Stimulated activated CD8-positive, alpha-beta memory T cell treated with anti-CD3 and anti-CD28 coated beads, Interleukin-4, amount 100 ng/mL, for 24 hours (primary cell): ENCODE results near the gene TNIK.

Source experiments
- DNase-seq: peaks from one replicate; pipeline ENCODE4 v3.0.0-alpha.2; 2020; ENCODE audit warnings: low read depth

Gene TNIK

DNA sequence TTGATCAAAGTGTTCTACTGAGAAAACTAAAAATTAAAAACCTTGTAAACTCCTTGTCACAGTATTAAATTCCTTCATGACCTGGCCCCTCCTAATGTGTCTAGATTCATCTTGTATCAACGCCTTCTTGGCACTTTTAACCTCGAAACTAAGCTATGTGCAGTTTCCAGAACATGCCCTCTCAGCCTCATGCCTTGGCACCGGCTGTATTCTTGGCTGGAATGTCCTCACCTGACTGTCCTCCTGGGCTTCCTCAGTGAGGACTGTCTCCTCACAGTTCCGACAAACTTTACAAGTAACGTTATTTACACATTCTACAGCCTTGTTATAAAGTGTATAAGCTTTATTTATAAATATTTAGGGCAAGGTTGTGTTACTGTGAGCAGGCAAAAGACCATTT lies 237.2 kb downstream of the TNIK start:
- DNase-seq, result no peak

DNA sequence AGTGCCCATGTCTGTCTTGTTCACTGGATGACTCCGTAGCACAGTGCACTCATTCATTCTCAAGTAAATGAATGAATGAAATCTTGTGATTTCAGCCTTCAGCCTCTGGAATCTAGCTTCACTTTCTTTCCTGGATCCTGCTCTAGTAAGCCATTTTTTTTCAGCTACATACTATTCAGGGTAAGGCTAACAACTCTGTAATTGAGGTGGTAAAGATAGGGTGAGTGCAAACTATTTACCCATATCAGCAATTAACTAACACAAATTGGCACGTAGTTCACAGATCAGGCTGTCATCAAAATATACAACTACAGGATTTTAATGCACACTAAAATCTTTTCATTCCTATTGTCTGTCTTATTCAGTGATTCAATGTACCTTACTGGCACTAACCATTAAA lies 238.6 kb downstream of the TNIK start:
- no peak for DNase-seq

DNA sequence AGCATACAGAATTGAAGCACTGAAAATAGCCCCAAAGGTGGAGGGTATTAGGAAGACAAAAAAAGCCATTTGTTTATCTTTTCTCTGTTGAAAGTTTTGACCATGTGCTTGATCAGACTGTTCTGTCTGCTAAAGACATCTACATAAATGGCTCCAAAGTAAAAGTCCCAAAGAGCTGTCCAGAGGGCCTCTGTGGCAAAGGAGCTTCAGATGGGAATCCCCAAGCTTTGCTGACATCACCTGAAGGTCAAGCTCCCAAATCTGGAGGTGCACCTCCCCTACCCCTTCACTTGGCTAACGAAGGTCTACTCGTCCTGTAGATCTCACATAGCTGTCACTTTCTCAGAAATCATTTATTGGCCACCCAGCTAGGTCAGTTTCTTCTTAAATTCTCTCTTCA lies 239.1 kb downstream of the TNIK start:
- no peak for DNase-seq

DNA sequence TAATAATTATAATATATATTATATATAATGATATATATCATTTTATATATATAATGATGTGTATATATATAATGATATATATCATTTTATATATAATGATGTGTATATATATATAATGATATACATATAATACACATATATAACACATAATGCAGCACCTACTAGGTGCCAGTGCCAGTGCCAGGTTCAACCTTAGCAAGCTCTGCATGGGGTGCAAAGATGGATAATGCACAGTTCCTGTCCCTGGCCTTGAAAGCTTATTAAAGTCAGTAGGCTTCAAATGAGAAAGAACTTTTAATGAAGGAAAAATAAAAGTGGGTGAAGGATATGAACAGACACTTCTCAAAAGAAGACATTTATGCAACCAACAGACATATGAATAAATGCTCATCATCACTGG lies 240.9 kb downstream of the TNIK start:
- DNase-seq, result no peak

DNA sequence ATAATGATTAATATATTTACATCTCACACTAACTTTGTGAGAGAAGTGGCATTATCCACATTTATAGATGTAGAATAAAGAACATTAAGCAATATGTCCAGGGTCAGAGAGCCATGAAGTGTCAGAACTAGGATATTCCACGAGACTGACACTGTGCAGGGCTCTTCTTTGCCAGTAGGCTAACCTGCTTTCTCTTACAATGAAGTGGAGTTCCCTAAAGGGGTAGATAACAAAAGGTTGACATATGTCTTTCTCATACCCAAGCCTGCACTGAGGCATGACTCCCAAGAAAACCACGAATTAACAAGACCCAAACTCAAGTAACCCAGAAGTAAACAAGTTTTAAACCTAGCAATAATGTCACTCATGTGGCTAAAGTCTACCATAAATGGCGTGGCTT lies 242.1 kb downstream of the TNIK start:
- DNase-seq, result no peak

DNA sequence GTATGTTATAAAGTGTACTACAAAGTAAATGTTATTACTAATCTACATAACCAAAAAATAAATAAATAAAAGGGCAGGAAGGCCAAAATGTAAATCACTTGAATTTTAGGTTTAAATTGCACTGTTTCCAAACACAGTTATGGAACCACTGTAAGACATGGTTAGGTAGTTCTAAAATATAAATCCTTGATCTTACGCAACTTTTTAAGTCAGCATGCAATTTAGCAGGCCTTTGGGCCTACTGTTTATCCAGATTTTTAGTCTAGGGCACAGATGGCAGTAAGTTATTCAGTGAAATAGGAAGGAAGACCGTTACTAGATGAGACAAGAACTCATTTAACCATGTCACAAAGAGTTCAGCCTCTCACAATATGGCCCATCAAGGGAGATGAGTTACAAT lies 246.3 kb downstream of the TNIK start:
- DNase-seq, result no peak

DNA sequence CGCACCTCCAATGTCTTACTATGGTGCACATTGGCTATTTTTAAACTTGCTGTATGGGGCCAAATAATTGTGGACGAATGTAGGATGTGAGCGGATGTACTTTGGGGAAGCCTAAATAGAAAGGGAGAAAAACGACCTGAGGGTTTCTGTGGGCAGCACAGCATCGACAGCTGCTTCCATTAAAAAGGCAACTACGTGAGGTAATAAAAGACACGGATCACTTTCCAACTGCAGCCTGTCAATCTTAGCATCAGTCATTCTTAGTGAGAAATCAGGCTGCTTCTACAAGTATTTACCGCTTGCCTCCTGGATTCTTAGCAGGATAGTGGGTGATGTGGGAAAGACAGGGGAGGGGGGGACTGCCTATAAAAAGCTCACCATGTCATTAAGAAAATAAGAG lies 247.0 kb downstream of the TNIK start:
- no peak for DNase-seq

DNA sequence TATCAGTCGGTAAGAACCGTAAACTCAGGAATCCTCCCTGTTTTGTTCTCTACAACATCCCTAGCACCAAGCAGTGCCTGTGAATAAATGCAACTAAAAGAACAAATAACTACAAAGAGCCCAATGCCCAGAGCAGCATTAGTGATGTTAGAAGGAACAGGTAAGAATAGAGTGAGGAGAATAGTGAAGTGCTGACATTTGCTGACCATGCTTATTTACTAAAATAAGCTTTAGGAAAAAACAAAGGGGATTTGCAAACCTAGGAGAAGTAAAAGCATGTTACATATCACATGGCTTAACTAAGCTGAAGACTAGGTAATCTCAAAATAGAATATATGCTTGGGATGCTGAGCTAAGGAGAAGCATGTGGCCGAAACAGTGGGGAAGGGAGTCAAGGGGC lies 247.6 kb downstream of the TNIK start:
- no peak for DNase-seq

DNA sequence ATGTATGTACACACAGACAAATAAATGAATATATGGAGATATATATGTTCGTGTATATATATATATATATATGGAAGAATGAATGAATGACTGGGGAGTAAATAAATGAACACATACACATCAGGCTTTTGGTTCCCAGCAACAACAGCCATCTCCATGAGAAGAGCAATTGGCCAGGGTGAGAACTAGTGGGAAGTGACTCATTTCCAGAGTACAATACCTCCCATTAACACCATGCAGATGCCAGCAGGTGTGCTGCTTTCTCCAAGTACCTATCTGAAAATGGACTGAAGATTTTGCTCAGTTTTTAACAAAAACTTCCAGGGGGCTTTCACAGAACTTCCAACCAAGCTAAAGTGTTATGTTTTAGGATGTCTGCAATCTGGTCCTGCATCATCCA lies 253.9 kb downstream of the TNIK start:
- DNase-seq, result no peak

DNA sequence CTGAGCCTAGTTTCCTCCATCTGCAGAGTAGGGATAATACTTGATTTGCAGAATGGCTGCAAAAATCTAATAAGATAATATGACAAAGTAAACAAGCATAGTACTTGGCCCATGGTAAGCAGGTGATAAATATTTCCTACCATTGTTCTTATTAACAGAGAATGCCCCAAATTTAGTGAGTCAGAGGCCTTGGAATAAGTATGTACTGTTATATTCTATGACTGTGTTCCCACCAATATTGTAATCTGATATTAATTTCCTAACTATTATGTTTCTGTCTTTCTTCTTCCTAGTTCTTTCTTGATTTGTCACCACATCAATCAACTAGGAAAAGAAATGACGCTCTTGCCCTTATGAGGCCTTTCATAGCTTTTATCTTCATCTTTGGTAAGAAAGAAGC lies 255.3 kb downstream of the TNIK start:
- no peak for DNase-seq

DNA sequence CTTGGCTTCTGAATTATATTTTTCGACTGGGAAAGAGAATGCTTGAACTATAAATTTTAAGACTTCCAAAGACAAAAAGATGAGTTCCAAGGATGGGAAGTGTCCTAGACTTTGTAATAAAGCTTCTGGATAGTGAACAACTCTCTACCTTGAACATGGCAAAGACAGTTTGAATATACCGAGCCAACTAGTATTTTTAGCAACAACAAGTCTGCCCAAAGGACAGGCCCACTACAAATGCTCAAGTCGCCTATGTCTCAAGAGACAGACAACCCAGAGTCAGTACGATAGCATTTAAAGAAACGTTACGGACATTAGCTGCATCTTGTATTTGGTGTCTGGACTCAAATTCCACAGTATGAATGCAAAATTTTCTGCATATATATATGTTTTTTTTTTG lies 258.4 kb downstream of the TNIK start:
- no peak for DNase-seq

DNA sequence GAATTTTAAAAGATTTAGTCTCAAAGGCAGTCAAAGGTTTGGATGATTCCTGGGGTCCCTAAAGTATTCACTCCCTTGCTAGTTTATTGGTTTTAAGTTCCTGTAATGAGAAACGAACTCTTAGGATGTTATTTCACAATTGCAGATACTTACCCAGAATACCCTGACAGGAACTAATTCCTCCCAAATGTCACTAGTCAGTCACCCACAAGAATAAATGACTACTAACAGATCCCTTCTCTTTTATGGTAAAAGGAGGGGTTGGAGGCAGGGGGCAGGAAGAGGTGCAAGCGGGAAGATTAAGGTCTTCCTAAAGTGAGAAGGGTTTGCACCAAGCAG lies 259.5 kb downstream of the TNIK start:
- no peak for DNase-seq

DNA sequence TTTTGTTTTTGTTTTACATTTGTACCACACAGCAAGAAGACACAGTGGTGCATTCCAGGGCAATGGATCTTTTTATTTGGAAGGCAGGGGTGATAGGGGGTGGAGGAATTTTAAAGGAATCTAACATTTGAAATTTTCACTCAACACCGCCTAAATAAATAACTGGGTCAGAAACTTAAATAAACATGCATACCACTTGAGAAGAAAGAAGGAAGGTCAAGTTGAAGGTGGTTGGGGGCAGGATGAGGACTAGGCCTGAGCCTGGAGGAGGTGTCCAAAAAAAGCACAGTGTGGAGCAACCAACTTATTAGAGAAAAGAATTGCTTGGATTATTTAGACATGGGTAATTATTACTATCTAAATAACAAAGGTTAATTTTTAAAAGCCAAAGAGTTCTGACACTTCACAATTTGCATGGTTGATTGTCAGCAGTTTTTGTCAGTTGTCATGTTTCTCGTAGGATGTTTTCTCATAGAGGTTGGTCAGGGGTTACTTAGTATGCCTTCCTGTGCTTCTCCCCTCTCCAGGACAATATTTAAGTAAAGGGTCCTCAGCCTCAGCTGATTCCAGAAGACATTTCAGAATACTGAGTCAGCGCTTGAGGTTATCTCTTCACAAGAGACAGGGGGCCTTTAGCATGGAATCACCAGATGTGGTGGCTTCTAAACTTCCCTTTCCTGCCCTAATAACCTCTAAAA lies 260.0 kb downstream of the TNIK start:
- DNase-seq, result no peak

DNA sequence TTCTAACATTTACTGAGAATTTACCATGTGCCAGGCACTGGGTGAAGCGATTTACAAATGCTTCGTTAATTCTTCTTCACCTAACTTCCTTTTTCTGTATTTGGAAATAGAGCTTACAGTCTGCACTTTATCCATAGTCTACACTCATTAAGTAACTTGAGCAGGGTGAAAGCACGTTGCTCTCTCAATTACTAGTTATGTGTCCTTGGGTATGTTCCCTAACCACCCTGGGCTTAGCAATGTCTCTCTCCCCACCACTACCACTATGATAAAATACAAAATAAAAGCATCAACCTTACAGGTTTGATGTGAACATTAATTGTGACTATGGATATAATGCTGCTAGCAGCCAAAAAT lies 260.8 kb downstream of the TNIK start:
- DNase-seq, result no peak

DNA sequence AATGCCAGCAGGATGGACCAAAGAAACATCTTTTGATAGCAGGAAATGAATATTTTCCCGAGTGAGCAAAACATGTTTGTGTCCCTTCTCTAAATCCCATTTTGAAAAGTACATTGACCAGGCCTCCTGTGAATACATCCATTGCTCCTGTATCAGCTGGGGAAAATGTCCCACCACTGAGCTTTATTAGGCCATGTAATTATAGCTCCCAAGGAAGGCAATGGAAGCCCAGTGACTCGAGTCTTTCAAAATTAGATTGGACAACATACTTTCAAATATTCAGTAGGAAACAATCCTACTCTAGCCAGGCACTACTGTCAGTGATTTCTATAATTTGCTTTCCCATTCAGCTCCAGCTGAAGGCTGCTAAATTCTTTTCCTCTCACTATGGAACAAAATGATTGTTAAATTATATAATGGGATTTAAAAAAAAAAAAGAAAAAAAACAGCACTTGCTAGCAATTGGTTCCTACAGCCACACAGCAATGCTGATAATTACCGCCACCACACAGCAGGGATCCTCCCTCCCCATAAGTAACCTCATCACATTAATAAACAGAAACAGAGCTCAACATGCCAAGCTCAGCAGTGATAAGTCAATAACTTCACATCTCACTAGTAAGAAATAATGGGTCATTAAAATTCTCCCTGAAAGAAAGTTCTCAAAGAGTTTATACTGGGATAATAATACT lies 261.3 kb downstream of the TNIK start:
- no peak for DNase-seq

DNA sequence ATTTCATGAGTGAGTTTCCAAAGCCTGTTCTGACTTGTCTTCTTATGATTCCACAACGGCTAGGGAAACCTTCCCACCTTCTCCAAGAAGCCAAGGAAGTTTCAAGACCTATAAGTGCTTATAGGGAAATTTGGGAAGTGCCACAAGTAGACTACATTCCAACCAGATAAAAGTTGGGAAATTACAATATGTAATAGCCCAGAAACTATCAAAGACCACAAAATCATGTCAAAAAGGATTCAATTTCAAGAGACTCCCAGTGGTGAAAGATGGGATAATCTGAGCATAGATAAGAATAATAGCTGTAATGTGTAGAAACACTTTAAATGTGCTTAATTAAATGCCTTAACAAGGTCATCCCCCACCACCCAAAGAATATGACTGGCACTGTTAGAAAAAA lies 264.5 kb downstream of the TNIK start:
- DNase-seq, result no peak

DNA sequence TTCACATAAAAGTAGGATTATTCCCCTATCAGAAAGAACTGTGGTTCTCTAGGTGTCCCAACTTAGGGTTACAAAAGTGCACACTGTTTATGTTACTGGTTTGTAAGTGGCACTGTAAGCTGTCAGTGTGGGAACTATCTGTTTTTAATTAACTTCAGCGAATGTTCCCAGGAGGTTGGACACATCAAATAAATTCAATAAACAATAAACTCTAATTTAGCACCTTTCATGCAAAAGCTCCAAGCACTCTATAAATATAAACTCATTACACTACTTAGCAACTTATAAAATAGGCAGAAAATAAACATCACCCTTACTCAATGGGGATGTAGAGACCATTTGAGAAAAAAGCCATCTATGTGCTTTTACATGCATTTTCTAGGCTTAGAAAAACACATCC lies 265.2 kb downstream of the TNIK start:
- DNase-seq, result no peak

DNA sequence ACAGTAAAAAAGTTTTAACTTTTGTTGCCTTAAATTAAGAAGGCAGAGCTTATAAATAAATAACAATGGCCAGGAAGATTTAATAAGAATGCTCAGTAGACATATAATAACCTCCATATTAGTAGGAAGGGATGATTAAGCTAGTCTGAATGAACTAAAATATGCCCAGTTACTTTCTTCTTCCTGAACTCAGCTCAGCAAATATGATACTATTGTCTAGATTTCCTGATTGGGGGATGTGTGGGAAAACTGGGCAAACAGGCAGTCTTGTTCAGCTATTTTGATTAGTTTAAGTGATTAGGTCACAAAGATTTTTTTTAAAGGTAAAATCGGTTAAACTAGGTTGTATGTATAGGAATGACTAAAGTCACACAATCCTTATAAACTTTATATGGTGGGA lies 266.5 kb downstream of the TNIK start:
- no peak for DNase-seq

DNA sequence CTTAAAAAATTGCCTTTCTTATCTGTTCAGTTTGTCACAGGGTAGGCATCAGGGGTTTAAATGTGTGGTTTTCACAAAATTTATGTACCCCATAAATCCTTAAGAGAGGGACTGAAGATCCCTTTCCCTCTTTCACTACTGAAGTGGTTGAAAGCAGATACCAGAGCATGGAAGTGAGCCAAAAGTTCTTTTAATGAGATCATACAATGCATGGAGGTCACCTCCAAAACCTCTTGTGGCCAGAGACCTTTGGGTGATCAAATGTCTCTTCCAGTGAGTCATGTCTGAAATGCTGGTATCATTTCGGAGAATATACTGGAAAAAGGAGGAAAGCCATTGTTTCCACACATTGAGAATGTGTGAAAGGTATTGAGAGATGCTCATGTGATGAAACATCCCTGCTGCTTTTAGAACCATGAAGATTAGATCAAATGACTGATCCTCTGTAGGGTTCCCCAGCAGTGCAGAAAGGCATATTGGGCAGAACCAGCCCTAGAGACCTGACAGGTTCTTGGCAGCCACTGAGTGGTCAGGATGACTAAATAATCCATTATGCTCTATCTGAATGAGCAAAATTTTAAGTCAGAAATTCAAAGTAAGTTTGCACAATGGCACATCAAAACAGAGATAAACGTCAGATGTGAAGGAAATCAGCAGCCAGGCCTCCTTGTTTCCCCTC lies 267.9 kb downstream of the TNIK start:
- no peak for DNase-seq

DNA sequence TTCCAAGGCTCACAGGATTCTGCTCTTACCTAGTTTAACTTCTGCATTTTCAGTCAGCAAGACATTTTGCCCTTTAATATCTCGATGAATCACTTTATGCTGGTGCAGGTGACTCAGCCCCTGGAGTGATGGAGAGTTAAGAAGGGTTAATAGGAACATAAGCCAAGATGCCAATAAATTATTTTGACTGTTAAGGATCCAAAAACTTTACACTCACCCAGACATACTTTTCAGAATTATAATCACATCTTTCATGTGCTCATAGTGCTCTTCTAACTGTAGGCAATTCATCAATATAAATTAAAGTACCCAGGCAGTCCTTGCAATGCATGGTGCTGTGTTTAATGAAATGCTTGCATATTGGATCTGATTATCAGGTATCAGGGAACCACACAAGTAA lies 269.5 kb downstream of the TNIK start:
- no peak for DNase-seq

DNA sequence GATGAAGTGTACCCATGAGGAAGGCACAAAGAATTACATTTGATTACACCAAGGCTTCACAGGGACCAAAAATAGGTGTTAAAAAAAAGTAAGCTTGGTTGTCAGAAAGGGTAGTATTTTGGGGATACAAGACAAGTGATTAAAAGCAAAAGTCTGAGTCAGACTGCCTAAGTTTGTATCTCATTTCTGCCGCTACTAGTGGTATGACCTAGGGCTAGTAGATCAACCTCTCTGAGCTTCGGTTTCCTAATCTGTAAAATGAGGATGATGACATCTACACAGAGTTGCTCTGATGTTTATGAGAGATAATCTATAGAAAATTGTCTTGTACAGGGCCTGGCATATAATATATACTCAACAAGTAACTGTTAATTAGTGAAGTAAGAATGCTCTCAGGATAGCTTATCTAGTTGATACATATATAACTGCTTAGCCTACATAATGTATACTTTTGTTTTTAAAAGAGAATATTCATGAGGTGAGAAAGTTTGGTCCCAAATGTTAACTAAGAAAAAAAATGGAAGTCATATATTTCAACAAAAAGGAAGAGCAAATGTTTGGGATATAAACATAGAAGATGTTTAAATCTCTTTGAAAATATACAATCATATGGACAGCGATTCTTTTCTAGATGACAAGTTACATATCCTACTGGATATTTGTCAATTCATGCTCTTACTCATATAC lies 270.7 kb downstream of the TNIK start:
- no peak for DNase-seq

DNA sequence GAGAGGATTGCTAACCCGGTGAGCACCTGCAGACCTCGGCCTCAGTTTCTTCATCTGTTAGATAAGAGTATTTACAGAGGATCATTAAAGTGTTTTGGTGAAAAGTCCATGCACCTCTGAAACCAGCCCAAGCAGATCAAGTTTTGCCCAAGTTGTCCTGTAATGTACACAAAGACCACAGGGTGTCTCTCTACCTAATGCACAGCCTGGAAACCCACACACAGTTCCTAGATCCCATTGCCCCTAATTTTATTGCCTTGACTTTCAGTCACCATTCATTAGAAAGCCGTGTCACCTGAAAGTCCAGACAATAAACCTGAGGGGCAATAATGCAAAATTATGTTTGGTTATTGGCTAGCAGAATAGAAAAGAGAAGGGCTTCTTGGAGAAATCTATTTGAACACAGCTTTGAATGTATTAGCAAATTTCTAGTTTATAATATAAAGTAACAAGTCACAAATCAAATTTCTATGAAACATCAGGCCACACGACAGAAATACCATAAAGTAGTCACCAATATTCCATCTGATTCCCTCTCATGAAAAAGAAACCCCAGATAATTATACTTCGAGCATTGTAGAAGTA lies 272.4 kb downstream of the TNIK start:
- DNase-seq, result no peak
